HG03159 (cell line): ENCODE measurements around the gene MYCN.
"Not testable (repeated sequence)": the region's sequence is repeated elsewhere in the genome, so short reads cannot be mapped to it uniquely, and the experiment has no call there.

ENCODE experiments used
- ATAC-seq: cut with Tn5 transposase; IDR thresholded peaks from one replicate; pipeline ENCODE4 v1.9.1; 2021; ENCODE audit warnings: mild to moderate bottlenecking, moderate library complexity; ENCODE audit not compliant: unreplicated experiment

Gene MYCN

DNA sequence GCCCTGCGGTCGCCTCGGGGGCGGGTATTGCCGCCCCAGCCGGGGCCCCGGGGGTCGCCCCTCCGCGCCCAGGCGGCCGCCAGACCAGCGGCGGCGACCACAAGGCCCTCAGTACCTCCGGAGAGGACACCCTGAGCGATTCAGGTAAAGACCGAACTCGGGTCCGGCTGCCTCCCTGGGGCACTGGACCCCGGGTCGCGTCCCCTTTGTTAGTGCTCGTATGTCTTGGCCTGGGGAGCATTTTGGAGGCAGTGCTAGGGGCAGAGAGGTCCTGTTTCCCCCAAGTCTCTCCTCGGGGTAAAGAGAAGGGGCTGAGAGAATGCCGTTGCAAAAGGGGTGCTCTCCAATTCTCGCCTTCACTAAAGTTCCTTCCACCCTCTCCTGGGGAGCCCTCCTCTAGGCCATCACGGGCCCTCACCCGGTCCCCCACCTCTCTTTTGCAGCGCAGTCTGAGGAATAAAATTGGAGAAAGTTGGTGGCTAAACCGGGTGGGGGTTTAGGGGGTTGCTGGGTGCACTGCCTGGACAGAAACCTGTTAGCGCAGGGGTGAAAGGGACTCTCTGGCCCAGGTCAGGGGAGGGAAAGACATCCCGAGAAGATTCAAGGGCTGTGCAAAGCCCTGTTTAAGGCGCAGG lies 2.5 kb downstream of the MYCN start:
- ATAC-seq, result no peak

- ATAC-seq, result no peak
Measured at GRCh38 chr2:15943378-15944280, 3.3 kb downstream of the MYCN start.

DNA sequence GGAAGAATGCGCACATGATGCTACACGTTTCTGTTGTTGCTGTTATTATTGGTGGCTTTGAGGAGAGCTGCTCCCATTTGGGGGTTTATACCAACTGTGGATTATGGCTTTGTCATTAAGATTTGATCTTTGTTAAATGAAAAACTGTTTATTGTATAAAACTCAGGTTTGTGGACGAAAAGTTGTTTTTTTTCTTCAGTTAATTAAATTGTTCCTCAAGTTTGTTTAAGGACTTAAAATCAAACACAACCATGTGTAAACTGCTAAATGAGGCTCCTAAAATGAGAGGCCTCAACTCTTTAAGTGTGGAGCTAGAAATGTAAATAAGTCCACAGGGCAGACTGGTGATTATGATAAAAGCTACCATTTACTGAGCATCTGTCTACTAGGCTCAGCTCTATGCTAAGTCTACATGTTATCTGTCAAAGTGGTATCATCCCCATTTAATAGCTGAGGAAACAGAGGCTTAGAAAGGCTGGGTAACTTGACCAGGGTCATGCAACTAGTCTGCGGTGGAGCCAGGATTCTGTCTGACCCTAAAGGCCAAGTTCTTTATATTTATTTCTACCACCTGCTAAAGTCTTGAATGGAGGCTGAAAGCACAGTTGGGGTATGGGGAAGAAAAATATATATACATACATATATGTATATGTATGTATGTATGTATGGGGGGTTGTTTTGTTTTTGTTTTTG lies 4.1 kb downstream of the MYCN start:
- no peak for ATAC-seq

DNA sequence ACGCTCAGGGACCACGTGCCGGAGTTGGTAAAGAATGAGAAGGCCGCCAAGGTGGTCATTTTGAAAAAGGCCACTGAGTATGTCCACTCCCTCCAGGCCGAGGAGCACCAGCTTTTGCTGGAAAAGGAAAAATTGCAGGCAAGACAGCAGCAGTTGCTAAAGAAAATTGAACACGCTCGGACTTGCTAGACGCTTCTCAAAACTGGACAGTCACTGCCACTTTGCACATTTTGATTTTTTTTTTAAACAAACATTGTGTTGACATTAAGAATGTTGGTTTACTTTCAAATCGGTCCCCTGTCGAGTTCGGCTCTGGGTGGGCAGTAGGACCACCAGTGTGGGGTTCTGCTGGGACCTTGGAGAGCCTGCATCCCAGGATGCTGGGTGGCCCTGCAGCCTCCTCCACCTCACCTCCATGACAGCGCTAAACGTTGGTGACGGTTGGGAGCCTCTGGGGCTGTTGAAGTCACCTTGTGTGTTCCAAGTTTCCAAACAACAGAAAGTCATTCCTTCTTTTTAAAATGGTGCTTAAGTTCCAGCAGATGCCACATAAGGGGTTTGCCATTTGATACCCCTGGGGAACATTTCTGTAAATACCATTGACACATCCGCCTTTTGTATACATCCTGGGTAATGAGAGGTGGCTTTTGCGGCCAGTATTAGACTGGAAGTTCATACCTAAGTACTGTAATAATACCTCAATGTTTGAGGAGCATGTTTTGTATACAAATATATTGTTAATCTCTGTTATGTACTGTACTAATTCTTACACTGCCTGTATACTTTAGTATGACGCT lies 5.8 kb downstream of the MYCN start:
- ATAC-seq, result no peak

GRCh38 chr2:15946983-15947382 lies 6.6 kb downstream of the MYCN start:
- no peak for ATAC-seq

DNA sequence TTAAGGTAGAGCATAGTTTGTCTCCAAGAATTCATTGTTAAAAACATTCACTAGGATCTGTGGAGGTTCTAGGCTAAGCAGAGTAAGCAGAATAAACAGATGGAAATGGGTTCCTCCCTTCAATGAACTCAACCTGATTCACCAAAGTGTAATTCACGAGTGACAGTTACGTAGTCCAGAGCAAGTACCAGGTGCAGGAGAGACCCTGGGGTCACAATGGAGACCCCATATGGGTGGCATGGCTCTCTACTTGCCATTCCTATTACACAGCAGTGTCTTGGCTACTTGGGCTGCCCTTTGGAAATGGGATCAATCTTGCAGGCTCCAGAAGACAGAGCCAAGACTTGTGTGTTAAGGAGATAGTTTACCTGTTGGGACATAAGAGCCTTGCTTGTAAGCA lies 7.1 kb downstream of the MYCN start:
- no peak for ATAC-seq

DNA sequence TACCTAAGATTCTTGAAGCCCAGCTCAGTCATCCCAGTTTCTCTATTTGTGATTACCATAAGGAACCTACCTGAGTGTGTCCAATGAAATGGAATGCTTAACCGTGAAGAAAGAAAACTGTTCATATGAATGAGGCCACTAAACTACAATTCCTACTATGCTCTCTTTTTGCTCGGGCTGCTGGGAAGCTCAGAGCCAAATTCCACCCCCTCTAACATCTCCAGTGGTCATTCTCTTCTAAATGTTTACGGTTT lies 8.3 kb downstream of the MYCN start:
- no peak for ATAC-seq

DNA sequence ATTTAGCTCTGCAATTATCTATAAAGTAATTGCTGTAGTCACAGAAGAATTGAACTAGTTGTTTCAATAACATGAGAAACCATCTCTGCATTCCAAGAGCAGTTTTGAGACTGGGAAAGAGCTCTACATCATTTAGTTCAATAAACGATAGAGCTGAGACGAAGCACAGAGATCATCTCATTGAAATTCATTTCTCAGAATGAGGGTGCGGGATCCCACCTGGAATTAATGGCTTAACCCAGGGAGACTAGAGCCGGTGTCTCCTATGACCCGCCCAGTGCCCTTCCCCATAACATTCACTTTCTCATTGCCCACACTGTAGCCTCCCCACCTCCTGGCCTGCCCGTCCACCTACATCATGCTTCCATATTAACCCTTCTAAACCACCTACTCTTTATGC lies 8.8 kb downstream of the MYCN start:
- no peak for ATAC-seq

DNA sequence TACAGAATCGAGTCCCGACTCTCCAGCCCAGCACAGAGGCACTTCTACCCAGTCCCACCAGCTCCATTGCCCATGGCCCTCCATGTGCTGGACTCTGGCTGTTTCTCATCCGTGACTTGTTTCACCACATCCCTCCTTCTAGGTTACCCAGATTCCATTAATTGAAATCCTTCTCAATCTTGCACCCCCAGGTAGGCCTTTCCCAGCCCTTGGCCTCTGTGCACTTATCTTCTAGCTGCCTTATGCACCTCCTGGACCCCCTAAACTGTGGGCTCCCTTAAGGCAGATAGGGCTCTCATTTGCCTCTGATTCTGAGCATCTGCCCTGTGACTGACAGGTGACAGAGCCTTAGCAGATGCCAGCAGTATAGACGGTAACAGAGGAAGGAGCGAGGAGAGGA lies 9.2 kb downstream of the MYCN start:
- ATAC-seq, result no peak

DNA sequence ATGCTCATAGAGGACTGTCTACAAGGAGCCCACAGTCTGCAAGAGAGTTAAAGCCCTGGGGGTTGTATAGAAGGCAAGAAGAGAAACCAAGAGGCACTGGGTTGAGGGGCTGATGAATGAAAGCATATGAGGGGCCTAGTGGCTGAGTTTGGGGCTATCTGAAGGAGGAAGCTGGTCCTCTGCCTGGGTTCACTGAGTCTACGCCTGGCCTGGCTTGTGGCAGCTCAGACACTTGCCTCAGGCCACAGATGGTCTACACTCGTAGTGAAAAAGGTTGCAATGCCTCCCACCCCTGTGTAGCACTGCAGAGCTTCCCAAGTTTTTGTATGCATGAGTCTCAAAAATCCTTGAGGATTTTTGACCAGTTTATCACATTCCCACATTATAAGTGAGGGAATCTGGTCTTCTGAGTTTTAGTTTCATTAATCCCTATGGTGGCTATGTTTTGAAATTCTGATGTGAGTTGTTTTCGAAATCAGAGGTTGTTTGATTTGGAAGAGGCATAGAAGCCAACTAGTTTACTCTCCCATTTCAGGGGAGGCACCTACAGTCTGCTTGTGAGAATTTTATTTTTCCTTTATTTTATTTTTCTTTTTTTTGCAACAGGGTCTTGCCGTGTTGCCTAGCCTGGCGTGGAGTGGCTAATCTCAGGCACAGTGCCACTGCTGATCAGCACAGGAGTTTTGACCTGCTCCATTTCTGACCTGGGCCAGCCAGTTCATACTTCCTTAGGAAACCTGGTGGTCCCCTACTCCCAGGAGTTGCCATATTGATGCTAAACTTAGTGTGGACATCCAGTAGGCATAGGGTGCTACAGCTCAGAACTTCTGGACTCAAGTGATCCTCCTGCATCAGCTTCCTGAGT lies 10.0 kb downstream of the MYCN start:
- no peak for ATAC-seq

GRCh38 chr2:15951936-15952335 lies 11.6 kb downstream of the MYCN start:
- ATAC-seq, result not testable (repeated sequence)

GRCh38 chr2:15952451-15953146 lies 12.2 kb downstream of the MYCN start:
- no peak for ATAC-seq

DNA sequence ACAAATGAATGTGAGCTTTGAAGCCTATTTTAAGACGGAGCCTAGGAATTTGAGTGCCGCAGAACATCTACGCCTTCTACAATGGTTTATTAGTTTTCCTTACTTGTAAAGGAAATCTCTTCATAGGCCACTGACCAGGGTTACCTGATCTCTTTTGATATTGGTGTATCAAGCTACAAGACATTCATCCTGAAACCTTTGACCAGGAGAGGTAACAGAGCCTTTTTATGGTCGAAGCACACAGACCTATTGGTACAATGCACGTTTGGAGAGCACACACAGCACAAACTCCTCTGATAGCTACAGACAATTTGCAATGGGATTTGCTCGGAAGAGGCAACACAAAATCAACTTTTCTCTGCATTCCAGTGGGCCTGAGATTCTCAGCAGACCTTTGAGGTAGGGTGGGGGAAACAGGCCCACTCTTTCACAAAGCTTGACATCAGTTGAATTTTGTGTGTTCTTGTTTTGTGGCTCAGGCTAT lies 12.8 kb downstream of the MYCN start:
- ATAC-seq, result no peak

DNA sequence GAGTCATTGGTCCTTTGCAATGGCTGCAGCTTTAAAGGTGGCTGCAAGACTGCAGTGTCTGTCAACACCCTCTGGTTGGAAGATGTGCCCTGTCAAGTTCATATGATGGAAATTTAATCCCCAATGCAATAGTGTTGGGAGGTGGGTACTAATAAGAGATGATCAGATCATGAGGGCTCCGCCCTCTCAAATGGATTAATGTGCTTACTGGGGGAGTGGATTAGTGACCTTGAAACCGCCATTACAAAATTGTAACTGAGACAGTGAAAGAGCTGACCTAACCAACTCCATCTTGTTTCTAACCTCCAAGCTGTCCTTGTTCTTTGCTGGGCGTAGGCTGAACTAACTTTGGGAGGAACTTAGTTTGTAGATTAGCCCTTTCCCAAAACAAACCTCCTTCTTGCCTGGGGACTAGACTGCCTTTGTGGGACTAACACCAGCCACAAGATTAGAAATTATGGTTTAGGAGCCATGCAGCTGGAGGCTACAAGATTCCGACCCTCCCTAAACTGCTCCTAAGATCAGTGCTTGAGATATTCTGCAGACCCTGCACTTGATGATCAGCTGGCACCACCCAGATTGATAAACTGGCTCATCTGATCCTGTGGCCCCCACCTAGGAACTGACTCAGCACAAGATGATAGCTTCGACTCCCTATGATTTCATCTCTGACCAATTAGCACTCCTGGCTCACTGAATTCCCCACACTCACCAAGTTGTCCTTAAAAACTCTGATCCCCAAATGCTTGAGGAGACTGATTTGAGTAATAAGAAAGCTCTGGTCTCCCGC lies 13.7 kb downstream of the MYCN start:
- ATAC-seq, result no peak

GRCh38 chr2:15954761-15955160 lies 14.4 kb downstream of the MYCN start:
- ATAC-seq, result no peak

DNA sequence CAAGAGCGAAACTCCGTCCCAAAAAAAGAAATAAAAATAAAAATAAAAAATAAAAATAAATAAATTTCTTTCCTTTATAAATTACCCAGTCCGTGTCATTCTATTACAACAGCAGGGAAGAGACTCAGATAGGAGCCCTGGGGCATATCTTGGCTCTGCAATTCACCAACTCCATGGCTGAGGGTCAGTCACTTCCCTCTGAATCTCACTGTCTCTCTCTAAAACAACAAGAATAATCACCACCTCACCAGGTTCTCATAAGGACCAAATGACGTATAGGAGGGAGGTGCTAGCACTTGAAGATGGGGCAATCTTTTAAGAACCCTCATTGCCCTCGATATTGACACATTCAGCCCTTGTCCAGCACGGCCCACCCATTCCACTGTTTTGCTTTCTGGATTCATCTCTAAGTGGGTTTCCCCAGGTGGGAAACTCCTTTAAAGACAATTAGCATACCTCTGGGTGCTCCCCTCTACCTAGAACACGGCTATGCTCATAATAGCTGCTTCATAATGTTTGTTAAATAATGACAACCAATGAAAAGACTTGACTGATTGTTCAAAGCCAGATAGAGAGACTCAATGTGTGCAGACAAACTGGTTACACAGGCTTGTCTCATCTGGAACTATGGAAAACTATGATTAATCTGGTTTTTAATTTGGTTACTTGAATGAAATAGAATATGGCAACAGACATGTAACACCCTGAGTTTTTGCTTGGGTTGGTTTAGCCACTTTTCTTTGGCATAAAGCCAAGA lies 15.1 kb downstream of the MYCN start:
- ATAC-seq, result no peak

GRCh38 chr2:15956230-15956629 lies 15.9 kb downstream of the MYCN start:
- no peak for ATAC-seq
